Measurements from ENCODE around the gene GPATCH2L.

Gene GPATCH2L

GRCh38 chr14:76203086-76204001, 51.6 kb downstream of the GPATCH2L start:
- Histone ChIP-seq H3K27ac (ENCODE audit: low read depth, low read length) (no peak overlapping the region), H3F3A (ENCODE audit: insufficient read depth) (no peaks in the 10 kb centered on the region), H3K9me3 (ENCODE audit: insufficient read depth, low read length) (no peaks in the 10 kb centered on the region), H3K79me2 (ENCODE audit: insufficient read depth, low read length) (no peaks in the 10 kb centered on the region), H3K4me2 (ENCODE audit: low read depth, low read length, poor library complexity, severe bottlenecking) (no peak overlapping the region), H3K9me2 (replicated peaks; ENCODE audit: insufficient read depth, low read length) (no peaks in the 10 kb centered on the region), H4K20me1 (ENCODE audit: low read depth, low read length) (no peaks in the 10 kb centered on the region), H2AFZ (ENCODE audit: low read depth, low read length, severe bottlenecking) (no peak overlapping the region), H3K36me3 (ENCODE audit: low read length) (0 out of 2 replicates have a peak, but pooled peaks cover under 1% of the 10 kb centered on the region), H3K4me3 (ENCODE audit: insufficient read depth, low read length, poor library complexity, severe bottlenecking) (no peak overlapping the region), H3K9ac (ENCODE audit: low read length) (no peak overlapping the region), H3K27me3 (ENCODE audit: low read length) (no peaks in the 10 kb centered on the region)
- no peak for TF ChIP-seq EZH2phosphoT487 (conservative IDR thresholded peaks at IDR 0.05; ENCODE audit: low read length)
- TF ChIP-seq, protein P1, sequence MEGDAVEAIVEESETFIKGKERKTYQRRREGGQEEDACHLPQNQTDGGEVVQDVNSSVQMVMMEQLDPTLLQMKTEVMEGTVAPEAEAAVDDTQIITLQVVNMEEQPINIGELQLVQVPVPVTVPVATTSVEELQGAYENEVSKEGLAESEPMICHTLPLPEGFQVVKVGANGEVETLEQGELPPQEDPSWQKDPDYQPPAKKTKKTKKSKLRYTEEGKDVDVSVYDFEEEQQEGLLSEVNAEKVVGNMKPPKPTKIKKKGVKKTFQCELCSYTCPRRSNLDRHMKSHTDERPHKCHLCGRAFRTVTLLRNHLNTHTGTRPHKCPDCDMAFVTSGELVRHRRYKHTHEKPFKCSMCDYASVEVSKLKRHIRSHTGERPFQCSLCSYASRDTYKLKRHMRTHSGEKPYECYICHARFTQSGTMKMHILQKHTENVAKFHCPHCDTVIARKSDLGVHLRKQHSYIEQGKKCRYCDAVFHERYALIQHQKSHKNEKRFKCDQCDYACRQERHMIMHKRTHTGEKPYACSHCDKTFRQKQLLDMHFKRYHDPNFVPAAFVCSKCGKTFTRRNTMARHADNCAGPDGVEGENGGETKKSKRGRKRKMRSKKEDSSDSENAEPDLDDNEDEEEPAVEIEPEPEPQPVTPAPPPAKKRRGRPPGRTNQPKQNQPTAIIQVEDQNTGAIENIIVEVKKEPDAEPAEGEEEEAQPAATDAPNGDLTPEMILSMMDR (IDR thresholded peaks at IDR 0.05; ENCODE audit: insufficient read depth, low read length, poor library complexity, severe bottlenecking) = no peak

DNA sequence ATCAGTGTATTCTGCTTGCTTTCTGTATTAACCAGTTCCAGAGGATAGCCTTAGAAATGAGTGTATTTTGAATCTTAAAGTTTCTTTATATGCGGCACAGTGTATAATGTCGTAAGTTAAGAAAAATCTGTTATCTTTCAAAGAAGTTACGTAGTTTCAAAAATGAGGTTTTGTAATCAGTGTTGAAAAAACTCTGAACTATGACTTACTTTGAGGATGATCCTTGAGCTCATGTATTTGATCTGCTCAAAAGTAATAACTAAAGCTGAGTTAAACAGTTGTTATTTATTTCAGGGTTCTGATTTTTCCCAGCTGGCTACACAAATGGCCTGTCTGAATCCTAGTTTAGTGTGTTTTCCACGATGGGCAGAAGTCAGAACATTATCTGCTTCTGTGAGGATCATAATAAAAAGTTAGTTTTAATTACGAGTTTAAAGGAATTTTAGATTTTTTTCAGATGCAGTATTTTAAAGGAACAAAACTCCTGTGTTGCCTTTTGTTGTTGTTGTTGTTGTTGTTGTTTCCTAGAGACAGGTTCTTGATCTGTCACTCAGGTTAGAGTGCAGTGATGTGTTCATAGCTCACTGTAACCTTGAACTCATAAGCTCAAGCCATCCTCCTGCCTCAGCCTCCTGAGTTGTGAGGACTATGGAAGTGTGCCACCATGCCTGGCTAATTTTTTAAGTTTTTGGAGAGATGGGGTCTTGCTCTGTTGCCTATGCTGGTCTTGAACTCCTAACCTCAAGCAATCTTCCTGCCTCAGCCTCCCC, 52.9 kb downstream of the GPATCH2L start:
- H3K79me2 ChIP-seq (ENCODE audit: insufficient read depth, low read length) = no peaks in the 10 kb centered on the region
- H3K4me2 ChIP-seq (ENCODE audit: low read depth, low read length, poor library complexity, severe bottlenecking) = no peak overlapping the region
- no peaks in the 10 kb centered on the region for H3F3A ChIP-seq (ENCODE audit: insufficient read depth)
- no peaks in the 10 kb centered on the region for H4K20me1 ChIP-seq (ENCODE audit: low read depth, low read length)
- H3K9me3 ChIP-seq (ENCODE audit: insufficient read depth, low read length) = no peaks in the 10 kb centered on the region
- no peaks in the 10 kb centered on the region for H3K36me3 ChIP-seq (ENCODE audit: low read length)
- H2AFZ ChIP-seq (ENCODE audit: low read depth, low read length, severe bottlenecking) = no peak overlapping the region
- no peak overlapping the region for H3K27ac ChIP-seq (ENCODE audit: low read depth, low read length)
- H3K9ac ChIP-seq (ENCODE audit: low read length) = no peak overlapping the region
- no peak overlapping the region for H3K4me3 ChIP-seq (ENCODE audit: insufficient read depth, low read length, poor library complexity, severe bottlenecking)
- TF ChIP-seq EZH2phosphoT487 (conservative IDR thresholded peaks at IDR 0.05; ENCODE audit: low read length) = no peak
- TF ChIP-seq, protein P1 (IDR thresholded peaks at IDR 0.05; ENCODE audit: insufficient read depth, low read length, poor library complexity, severe bottlenecking) = no peak
- no peaks in the 10 kb centered on the region for H3K27me3 ChIP-seq (ENCODE audit: low read length)
- H3K9me2 ChIP-seq (replicated peaks; ENCODE audit: insufficient read depth, low read length) = no peaks in the 10 kb centered on the region

DNA sequence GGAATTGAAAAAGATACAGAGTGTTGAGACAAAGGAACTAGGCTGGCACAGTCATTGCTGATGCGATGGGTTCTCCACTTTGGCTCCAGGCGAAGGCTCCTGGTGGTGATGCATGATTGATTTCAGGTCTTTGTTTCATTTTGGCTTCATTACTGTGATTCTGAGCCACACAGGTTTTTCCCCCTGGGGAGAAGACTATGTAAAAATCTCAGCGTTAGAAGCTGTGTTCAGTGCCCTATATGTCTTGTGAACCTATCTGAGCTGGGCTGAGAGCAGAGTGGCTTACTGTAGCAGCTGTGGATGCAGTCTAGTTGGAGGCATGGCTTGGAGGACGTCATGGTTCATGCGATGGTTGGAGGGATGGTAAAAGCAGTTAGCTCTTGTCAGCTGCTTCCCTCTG, 54.0 kb downstream of the GPATCH2L start:
- no peaks in the 10 kb centered on the region for H3K9me2 ChIP-seq (replicated peaks; ENCODE audit: insufficient read depth, low read length)
- no peak overlapping the region for H3K4me3 ChIP-seq (ENCODE audit: insufficient read depth, low read length, poor library complexity, severe bottlenecking)
- H3K27me3 ChIP-seq (ENCODE audit: low read length) = no peaks in the 10 kb centered on the region
- TF ChIP-seq, protein P1 (IDR thresholded peaks at IDR 0.05; ENCODE audit: insufficient read depth, low read length, poor library complexity, severe bottlenecking) = no peak
- TF ChIP-seq EZH2phosphoT487 (conservative IDR thresholded peaks at IDR 0.05; ENCODE audit: low read length) = no peak
- no peaks in the 10 kb centered on the region for H3K36me3 ChIP-seq (ENCODE audit: low read length)
- H3K4me2 ChIP-seq (ENCODE audit: low read depth, low read length, poor library complexity, severe bottlenecking) = no peak overlapping the region
- H3K9ac ChIP-seq (ENCODE audit: low read length) = no peak overlapping the region
- H4K20me1 ChIP-seq (ENCODE audit: low read depth, low read length) = no peaks in the 10 kb centered on the region
- no peak overlapping the region for H2AFZ ChIP-seq (ENCODE audit: low read depth, low read length, severe bottlenecking)
- no peaks in the 10 kb centered on the region for H3K79me2 ChIP-seq (ENCODE audit: insufficient read depth, low read length)
- no peaks in the 10 kb centered on the region for H3K9me3 ChIP-seq (ENCODE audit: insufficient read depth, low read length)
- H3F3A ChIP-seq (ENCODE audit: insufficient read depth) = no peaks in the 10 kb centered on the region
- no peak overlapping the region for H3K27ac ChIP-seq (ENCODE audit: low read depth, low read length)

All from SU-DHL-6 (cell line).